ENCODE data around the gene APOA1. TPM values are rescaled to one million over a fixed set of nuclear protein-coding genes. Genes with fewer than 3 reads are reported as not detected.

Gene APOA1
- total RNA-seq, 1 experiment from 2014 or later, result not detected

DNA sequence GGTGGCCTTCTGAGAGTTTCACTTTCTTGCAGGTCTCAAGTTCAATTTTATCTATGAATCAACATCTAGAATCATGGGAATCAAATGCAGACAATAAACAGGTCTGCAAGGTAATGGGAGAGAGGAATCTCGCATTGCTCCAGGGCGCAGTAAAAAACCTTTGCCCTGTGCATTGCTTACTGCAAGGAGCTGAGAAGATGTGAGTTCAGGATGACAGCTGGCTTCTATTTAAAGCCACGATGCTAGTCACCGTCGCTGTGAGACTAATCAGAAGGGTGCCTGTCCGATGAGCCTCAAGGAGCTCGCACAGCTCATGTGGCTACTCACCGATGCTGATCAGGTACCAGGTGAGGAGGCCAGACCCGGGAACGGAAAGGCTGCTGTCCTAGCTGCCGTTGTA lies 30.2 kb upstream of the APOA1 start:
- Histone ChIP-seq H3K27ac (no peak overlapping the region), H3K36me3 (ENCODE audit: low read depth) (peaks cover 12% of the 10 kb centered on the region; the same call in 1 of the 2 replicates), H3K4me3 (no peak overlapping the region), H4K20me1 (ENCODE audit: insufficient read depth) (no peaks in the 10 kb centered on the region), H3K9me2 (ENCODE audit: insufficient read depth) (no peaks in the 10 kb centered on the region), H3F3A (ENCODE audit: insufficient read depth, low read depth) (no peaks in the 10 kb centered on the region), H3K79me2 (ENCODE audit: low read depth) (no peaks in the 10 kb centered on the region), H3K9me3 (ENCODE audit: insufficient read depth, low read depth) (no peaks in the 10 kb centered on the region), H3K4me2 (no peak overlapping the region), H3K27me3 (ENCODE audit: insufficient read depth, low read depth) (no peaks in the 10 kb centered on the region), H3K4me1 (replicated peaks; ENCODE audit: insufficient read depth) (no peaks in the 10 kb centered on the region), H2AFZ (no peak overlapping the region)
- no peak for TF ChIP-seq EZH2 (IDR thresholded peaks at IDR 0.05; ENCODE audit: low read depth)
- TF ChIP-seq CTCF (conservative IDR thresholded peaks at IDR 0.05), result no peak
- no TSS peak for BruUV-seq (replicated peaks)
- ChIA-PET CTCF (no interaction called here), POLR2A (ENCODE audit: unreplicated experiment) (no interaction called here)
- no peak for DNase-seq
- intact Hi-C loops (cut with micrococcal nuclease; ENCODE audit: unreplicated experiment), result no loop called here

GRCh38 chr11:116866804-116867455 lies 29.5 kb upstream of the APOA1 start:
- H3K9me2 ChIP-seq (ENCODE audit: insufficient read depth), result no peaks in the 10 kb centered on the region
- no peaks in the 10 kb centered on the region for H3K27me3 ChIP-seq (ENCODE audit: insufficient read depth, low read depth)
- BruUV-seq (replicated peaks), result no TSS peak
- ChIA-PET POLR2A (ENCODE audit: unreplicated experiment) (no interaction called here), CTCF (no interaction called here)
- H3K9me3 ChIP-seq (ENCODE audit: insufficient read depth, low read depth), result no peaks in the 10 kb centered on the region
- H3K4me1 ChIP-seq (replicated peaks; ENCODE audit: insufficient read depth), result 0 out of 2 replicates have a peak, but pooled peaks cover under 1% of the 10 kb centered on the region
- TF ChIP-seq CTCF (conservative IDR thresholded peaks at IDR 0.05) (no peak), EZH2 (IDR thresholded peaks at IDR 0.05; ENCODE audit: low read depth) (no peak)
- H3K79me2 ChIP-seq (ENCODE audit: low read depth), result no peaks in the 10 kb centered on the region
- H3F3A ChIP-seq (ENCODE audit: insufficient read depth, low read depth), result no peaks in the 10 kb centered on the region
- peaks cover 12% of the 10 kb centered on the region; the same call in 1 of the 2 replicates for H3K36me3 ChIP-seq (ENCODE audit: low read depth)
- intact Hi-C loops (cut with micrococcal nuclease; ENCODE audit: unreplicated experiment), result no loop called here
- H3K4me3 ChIP-seq, result no peak overlapping the region
- H4K20me1 ChIP-seq (ENCODE audit: insufficient read depth), result no peaks in the 10 kb centered on the region
- no peak overlapping the region for H3K4me2 ChIP-seq
- no peak overlapping the region for H2AFZ ChIP-seq
- DNase-seq, result no peak
- H3K27ac ChIP-seq, result no peak overlapping the region

DNA sequence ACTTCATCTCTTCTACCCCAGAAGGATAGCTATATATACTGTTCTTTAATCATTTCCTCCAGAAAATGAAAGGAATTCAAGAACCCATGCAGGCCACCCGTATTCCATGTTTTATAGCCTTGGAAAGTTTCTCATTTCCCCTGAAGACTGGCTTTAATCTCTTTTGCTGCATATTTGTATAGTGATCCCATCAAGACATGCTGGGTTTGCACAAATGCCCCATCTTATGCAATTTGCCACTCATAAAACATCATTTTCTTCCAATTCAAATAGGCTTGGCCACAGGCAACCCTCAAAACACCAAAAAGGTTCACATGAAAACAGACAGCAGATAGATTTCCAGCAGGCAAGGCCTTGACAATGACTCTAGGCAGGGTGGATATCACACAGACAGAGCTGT lies 28.3 kb upstream of the APOA1 start:
- POLR2A ChIA-PET (ENCODE audit: unreplicated experiment), result no interaction called here
- BruUV-seq (replicated peaks), result no TSS peak
- CTCF ChIA-PET, result no interaction called here
- H3K9me3 ChIP-seq (ENCODE audit: insufficient read depth, low read depth), result no peaks in the 10 kb centered on the region
- H3K79me2 ChIP-seq (ENCODE audit: low read depth), result no peaks in the 10 kb centered on the region
- no peaks in the 10 kb centered on the region for H3K9me2 ChIP-seq (ENCODE audit: insufficient read depth)
- peaks cover 19% of the 10 kb centered on the region for H3K36me3 ChIP-seq (ENCODE audit: low read depth)
- H3F3A ChIP-seq (ENCODE audit: insufficient read depth, low read depth), result peaks cover 9% of the 10 kb centered on the region; the same call in 1 of the 2 replicates
- no peak overlapping the region for H2AFZ ChIP-seq
- H3K27me3 ChIP-seq (ENCODE audit: insufficient read depth, low read depth), result no peaks in the 10 kb centered on the region
- H3K27ac ChIP-seq, result no peak overlapping the region
- DNase-seq, result no peak
- 0 out of 2 replicates have a peak, but pooled peaks cover 6% of the 10 kb centered on the region for H3K4me1 ChIP-seq (replicated peaks; ENCODE audit: insufficient read depth)
- no peak overlapping the region for H3K4me3 ChIP-seq
- intact Hi-C loops (cut with micrococcal nuclease; ENCODE audit: unreplicated experiment), result no loop called here
- H3K4me2 ChIP-seq, result no peak overlapping the region
- H4K20me1 ChIP-seq (ENCODE audit: insufficient read depth), result no peaks in the 10 kb centered on the region
- no peak for TF ChIP-seq EZH2 (IDR thresholded peaks at IDR 0.05; ENCODE audit: low read depth)
- TF ChIP-seq CTCF (conservative IDR thresholded peaks at IDR 0.05), result no peak

All from PC-9 (cell line).